ENCODE measurements around the gene MED13. TPM values are rescaled to one million over a fixed set of nuclear protein-coding genes. Genes with fewer than 3 reads are reported as not detected.

Gene MED13
- total RNA-seq, 6 experiments from 2014 or later, result 29.0 to 40.5 (median 33.6) TPM

DNA sequence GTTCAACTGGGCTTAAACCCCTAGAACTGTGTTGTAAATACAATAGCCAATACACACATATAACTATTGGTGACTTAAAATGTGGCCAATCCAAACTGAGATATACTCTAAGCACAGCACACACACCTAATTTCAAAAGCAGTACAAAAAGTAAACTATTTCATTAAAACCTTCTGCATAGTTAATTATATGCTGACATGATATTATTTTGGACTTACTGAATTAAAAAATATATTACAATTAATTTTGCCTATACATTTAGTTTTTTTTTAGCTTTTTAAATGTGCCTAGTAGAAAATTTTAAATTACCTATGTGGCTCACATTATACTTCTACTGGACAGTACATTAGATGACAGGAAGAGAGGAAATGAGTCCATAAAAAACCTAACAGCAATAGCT, 21.5 kb downstream of the MED13 start:
- H3K27ac Mint-ChIP-seq, result no peak overlapping the region
- no peak overlapping the region for H3K4me3 Mint-ChIP-seq
- no peaks in the 10 kb centered on the region; the same call in 1 of the 2 replicates for H3K36me3 Mint-ChIP-seq (ENCODE audit: low read depth)
- TF ChIP-seq, protein P1, sequence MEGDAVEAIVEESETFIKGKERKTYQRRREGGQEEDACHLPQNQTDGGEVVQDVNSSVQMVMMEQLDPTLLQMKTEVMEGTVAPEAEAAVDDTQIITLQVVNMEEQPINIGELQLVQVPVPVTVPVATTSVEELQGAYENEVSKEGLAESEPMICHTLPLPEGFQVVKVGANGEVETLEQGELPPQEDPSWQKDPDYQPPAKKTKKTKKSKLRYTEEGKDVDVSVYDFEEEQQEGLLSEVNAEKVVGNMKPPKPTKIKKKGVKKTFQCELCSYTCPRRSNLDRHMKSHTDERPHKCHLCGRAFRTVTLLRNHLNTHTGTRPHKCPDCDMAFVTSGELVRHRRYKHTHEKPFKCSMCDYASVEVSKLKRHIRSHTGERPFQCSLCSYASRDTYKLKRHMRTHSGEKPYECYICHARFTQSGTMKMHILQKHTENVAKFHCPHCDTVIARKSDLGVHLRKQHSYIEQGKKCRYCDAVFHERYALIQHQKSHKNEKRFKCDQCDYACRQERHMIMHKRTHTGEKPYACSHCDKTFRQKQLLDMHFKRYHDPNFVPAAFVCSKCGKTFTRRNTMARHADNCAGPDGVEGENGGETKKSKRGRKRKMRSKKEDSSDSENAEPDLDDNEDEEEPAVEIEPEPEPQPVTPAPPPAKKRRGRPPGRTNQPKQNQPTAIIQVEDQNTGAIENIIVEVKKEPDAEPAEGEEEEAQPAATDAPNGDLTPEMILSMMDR (IDR thresholded peaks at IDR 0.05), result no peak
- no peaks in the 10 kb centered on the region for H3K9me3 Mint-ChIP-seq
- H3K27me3 Mint-ChIP-seq (ENCODE audit: insufficient read depth), result no peaks in the 10 kb centered on the region
- peaks cover 6% of the 10 kb centered on the region; the same call in 1 of the 2 replicates for H3K4me1 Mint-ChIP-seq (ENCODE audit: low read depth)
- no peak for DNase-seq

DNA sequence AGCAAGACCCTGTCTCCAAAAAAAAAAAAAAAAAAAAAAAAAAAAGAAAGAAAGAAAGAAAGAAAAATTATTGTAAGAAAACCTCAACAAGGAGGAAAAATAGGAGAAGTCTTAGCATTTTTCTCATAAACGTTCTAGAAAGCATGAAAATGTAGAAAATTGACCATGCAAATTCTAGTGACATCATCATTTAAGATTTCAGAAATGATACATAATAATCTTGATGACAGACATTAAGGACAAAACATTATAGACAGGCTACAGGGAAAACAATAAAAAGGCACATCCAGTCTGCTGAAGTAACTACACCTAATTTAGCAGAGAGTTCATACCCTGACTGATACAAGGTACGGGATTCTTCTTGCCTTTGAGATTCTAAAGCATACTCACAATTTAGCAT, 21.9 kb downstream of the MED13 start:
- Mint-ChIP-seq H3K27ac (no peak overlapping the region), H3K9me3 (no peaks in the 10 kb centered on the region), H3K4me3 (no peak overlapping the region), H3K27me3 (ENCODE audit: insufficient read depth) (no peaks in the 10 kb centered on the region), H3K4me1 (ENCODE audit: low read depth) (peaks cover 6% of the 10 kb centered on the region; the same call in 1 of the 2 replicates), H3K36me3 (ENCODE audit: low read depth) (no peaks in the 10 kb centered on the region; the same call in 1 of the 2 replicates)
- TF ChIP-seq, protein P1 (IDR thresholded peaks at IDR 0.05), result no peak
- no peak for DNase-seq

DNA sequence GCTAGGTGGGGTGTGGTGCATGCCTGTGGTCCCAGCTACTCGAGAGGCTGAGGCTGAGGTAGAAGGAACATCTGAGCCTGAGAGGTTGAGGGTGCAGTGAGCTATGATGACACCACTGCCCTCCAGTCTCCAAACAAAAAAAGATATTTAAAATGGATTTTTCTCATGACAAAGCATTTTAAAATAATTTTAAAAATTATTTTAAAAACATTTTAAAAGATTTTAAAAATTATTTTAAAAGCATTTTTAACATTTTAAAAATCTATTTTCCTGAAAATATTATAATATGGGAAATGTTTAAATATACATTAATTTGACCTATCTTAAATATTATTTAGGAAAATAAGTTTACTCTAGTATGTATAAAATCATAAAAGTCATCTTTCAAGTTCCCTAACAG, 26.8 kb downstream of the MED13 start:
- no peaks in the 10 kb centered on the region for H3K9me3 Mint-ChIP-seq
- H3K27me3 Mint-ChIP-seq (ENCODE audit: insufficient read depth), result no peaks in the 10 kb centered on the region
- DNase-seq, result no peak
- H3K4me1 Mint-ChIP-seq (ENCODE audit: low read depth), result peaks cover 15% of the 10 kb centered on the region
- H3K4me3 Mint-ChIP-seq, result no peak overlapping the region
- H3K27ac Mint-ChIP-seq, result no peak overlapping the region
- H3K36me3 Mint-ChIP-seq (ENCODE audit: low read depth), result peaks cover 7% of the 10 kb centered on the region; the same call in 1 of the 2 replicates
- TF ChIP-seq, protein P1 (IDR thresholded peaks at IDR 0.05), result no peak

DNA sequence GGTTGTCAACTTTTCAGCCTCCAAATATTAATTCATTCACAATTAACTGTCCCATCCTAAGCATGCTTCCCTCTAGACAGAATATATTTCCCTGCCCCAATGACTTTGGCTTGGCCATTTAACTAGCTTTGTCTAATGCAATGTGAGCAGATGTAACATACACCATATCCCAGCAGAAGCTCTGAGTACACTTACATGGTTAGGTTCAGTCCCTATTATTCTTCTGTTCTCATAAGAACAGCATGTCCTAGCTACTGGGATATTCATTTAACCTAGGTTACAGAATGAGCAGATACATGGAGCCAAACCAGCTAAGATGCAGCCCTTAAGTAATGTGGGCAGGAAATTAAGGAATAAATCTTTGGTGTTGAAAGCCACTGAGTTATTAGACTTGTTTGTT, 31.8 kb downstream of the MED13 start:
- no peaks in the 10 kb centered on the region; the same call in 1 of the 2 replicates for H3K27me3 Mint-ChIP-seq (ENCODE audit: insufficient read depth)
- H3K4me1 Mint-ChIP-seq (ENCODE audit: low read depth), result peaks cover 14% of the 10 kb centered on the region
- H3K9me3 Mint-ChIP-seq, result no peaks in the 10 kb centered on the region
- no peak overlapping the region for H3K27ac Mint-ChIP-seq
- TF ChIP-seq, protein P1 (IDR thresholded peaks at IDR 0.05), result no peak
- H3K4me3 Mint-ChIP-seq, result no peak overlapping the region
- H3K36me3 Mint-ChIP-seq (ENCODE audit: low read depth), result peaks cover 17% of the 10 kb centered on the region; the same call in 1 of the 2 replicates
- DNase-seq, result no peak

DNA sequence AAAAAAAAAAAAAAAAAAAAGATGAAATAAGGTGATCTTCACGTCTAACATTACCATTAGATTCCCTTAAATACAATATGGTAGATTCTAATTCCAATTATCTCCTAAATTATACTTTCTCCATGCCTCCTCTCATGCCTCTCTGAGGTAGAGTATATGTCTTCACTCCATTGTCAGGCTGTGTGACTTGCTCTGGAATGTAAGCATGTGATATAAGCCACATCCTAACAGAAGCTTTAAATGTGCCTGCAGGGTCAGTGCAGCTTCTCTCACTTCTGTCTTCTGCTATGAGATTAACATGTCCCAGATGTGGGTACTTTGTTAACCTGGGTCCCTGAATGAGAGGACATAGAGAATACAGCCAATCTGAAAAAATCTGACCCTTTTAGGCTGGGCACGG, 32.6 kb downstream of the MED13 start:
- H3K4me3 Mint-ChIP-seq, result no peak overlapping the region
- H3K4me1 Mint-ChIP-seq (ENCODE audit: low read depth), result peaks cover 14% of the 10 kb centered on the region
- H3K9me3 Mint-ChIP-seq, result no peaks in the 10 kb centered on the region
- no peaks in the 10 kb centered on the region; the same call in 1 of the 2 replicates for H3K27me3 Mint-ChIP-seq (ENCODE audit: insufficient read depth)
- H3K36me3 Mint-ChIP-seq (ENCODE audit: low read depth), result peaks cover 23% of the 10 kb centered on the region
- no peak for DNase-seq
- TF ChIP-seq, protein P1 (IDR thresholded peaks at IDR 0.05), result no peak
- no peak overlapping the region for H3K27ac Mint-ChIP-seq

DNA sequence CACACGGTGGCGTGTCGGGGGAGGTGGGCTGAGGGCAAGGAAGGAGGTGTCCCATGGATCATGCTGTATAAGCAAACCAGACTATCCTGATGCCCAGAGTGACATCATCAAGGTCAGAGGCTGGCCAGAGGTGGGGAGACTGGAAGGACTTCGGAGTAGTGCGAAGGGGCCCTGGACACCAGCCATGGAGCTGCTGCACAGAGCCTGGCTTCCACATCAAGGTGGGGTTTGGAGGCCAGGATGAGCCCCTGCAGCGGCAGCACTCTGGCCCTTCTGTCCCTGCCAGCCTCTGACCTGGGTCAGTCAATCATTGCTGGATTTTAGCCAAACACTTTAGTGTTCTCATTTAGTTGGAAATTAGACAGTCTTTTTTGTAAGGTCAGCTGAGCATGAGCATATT, 34.8 kb downstream of the MED13 start:
- Mint-ChIP-seq H3K27ac (no peak overlapping the region), H3K36me3 (ENCODE audit: low read depth) (peaks cover 28% of the 10 kb centered on the region), H3K4me3 (no peak overlapping the region)

More for the DNA sequence above, 34.8 kb downstream of the MED13 start:
- TF ChIP-seq, protein P1 (IDR thresholded peaks at IDR 0.05), result no peak
- no peaks in the 10 kb centered on the region; the same call in 1 of the 2 replicates for H3K27me3 Mint-ChIP-seq (ENCODE audit: insufficient read depth)
- DNase-seq, result no peak
- peaks cover 14% of the 10 kb centered on the region for H3K4me1 Mint-ChIP-seq (ENCODE audit: low read depth)
- H3K9me3 Mint-ChIP-seq, result no peaks in the 10 kb centered on the region
